NCI-H1436 treated with DMSO at 0.1 percent for 48 hours (cell line): Measurements from ENCODE around the gene CDH4.
"Not testable (repeated sequence)": the region's sequence is repeated elsewhere in the genome, so short reads cannot be mapped to it uniquely, and the experiment has no call there.

Experiments
- DNase-seq: peaks from one replicate; lab custom pipeline; 2025; lab: John Stamatoyannopoulos, UW

The CDH4 gene

GRCh38 chr20:61439251-61439650 lies 187.2 kb downstream of the CDH4 start:
- no peak for DNase-seq

- no peak for DNase-seq
These were observed 188.5 kb downstream of the CDH4 start for GRCh38 chr20:61440548-61441055.

- DNase-seq: no peak
These were observed 189.5 kb downstream of the CDH4 start for GRCh38 chr20:61441537-61441936.

GRCh38 chr20:61442075-61442670 lies 190.1 kb downstream of the CDH4 start:
- DNase-seq: no peak

GRCh38 chr20:61442718-61443117 lies 190.7 kb downstream of the CDH4 start:
- DNase-seq: no peak

- no peak for DNase-seq
These were observed 191.5 kb downstream of the CDH4 start for GRCh38 chr20:61443443-61444126.

- DNase-seq: no peak
These were observed 192.6 kb downstream of the CDH4 start for GRCh38 chr20:61444637-61445036.

GRCh38 chr20:61445138-61445537 lies 193.1 kb downstream of the CDH4 start:
- no peak for DNase-seq

GRCh38 chr20:61445741-61446140 lies 193.7 kb downstream of the CDH4 start:
- DNase-seq: no peak

GRCh38 chr20:61447952-61448351 lies 195.9 kb downstream of the CDH4 start:
- no peak for DNase-seq

- no peak for DNase-seq
These were observed 196.3 kb downstream of the CDH4 start for GRCh38 chr20:61448386-61448785.

GRCh38 chr20:61449057-61449609 lies 197.1 kb downstream of the CDH4 start:
- DNase-seq: no peak

GRCh38 chr20:61449916-61450315 lies 197.9 kb downstream of the CDH4 start:
- DNase-seq: no peak

- DNase-seq: no peak
These were observed 198.5 kb downstream of the CDH4 start for GRCh38 chr20:61450549-61450948.

- no peak for DNase-seq
These were observed 198.9 kb downstream of the CDH4 start for GRCh38 chr20:61451009-61451408.

- no peak for DNase-seq
These were observed 199.9 kb downstream of the CDH4 start for GRCh38 chr20:61451953-61452352.

GRCh38 chr20:61453219-61453618 lies 201.2 kb downstream of the CDH4 start:
- no peak for DNase-seq

- not testable (repeated sequence) for DNase-seq
These were observed 201.6 kb downstream of the CDH4 start for GRCh38 chr20:61453623-61454022.

GRCh38 chr20:61454053-61454452 lies 202.0 kb downstream of the CDH4 start:
- no peak for DNase-seq

- DNase-seq: no peak
These were observed 203.6 kb downstream of the CDH4 start for GRCh38 chr20:61455508-61456215.

- DNase-seq: no peak
These were observed 205.7 kb downstream of the CDH4 start for GRCh38 chr20:61457725-61458124.

GRCh38 chr20:61458146-61458746 lies 206.2 kb downstream of the CDH4 start:
- no peak for DNase-seq
